ENCODE measurements around the gene KDM4C. TPM values are rescaled to one million over a fixed set of nuclear protein-coding genes. Genes with fewer than 3 reads are reported as not detected.
"Not testable (repeated sequence)": the region's sequence is repeated elsewhere in the genome, so short reads cannot be mapped to it uniquely, and the experiment has no call there.

Gene KDM4C
- total and polyA plus RNA-seq, 2 of the 8 experiments (the other 6 are each of a cell fraction or from before 2014, with no cell fraction given), result 13.0 to 26.1 TPM

DNA sequence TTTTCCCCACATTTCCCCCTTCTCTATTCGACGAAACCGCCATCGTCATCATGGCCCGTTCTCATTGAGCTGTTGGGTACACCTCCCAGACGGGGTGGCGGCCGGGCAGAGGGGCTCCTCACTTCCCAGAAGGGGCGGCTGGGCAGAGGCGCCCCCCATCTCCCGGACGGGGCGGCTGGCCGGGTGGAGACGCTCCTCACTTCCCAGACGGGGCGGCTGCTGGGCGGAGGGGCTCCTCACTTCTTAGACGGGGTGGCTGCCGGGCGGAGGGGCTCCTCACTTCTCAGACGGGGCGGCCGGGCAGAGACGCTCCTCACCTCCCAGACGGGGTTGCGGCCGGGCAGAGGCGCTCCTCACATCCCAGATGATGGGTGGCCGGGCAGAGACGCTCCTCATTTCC is 191.1 kb downstream of the KDM4C start:
- H2BK120ac ChIP-seq (replicated peaks; ENCODE audit: low read depth, low read length); H3K9ac ChIP-seq (replicated peaks in 1 of 4; ENCODE audit: extremely low read depth in 1 of 4, low read depth in 3 of 4, low read length in 3 of 4); H3K14ac ChIP-seq (ENCODE audit: insufficient read length); H3K9me3 ChIP-seq (ENCODE audit: insufficient read depth in 2 of 2, low read depth in 1 of 2, low read length in 1 of 2); H4K20me1 ChIP-seq (replicated peaks in 1 of 2; ENCODE audit: control insufficient read depth in 1 of 2, insufficient read depth in 2 of 2, low read length in 2 of 2); H3K4me2 ChIP-seq (ENCODE audit: insufficient read depth in 1 of 2, low read depth in 2 of 2, low read length in 2 of 2); H2BK5ac ChIP-seq (ENCODE audit: low read depth, low read length); H3K79me2 ChIP-seq (ENCODE audit: control insufficient read depth in 1 of 2, insufficient read depth in 2 of 2, low read length in 2 of 2); H3K27me3 ChIP-seq (replicated peaks in 1 of 4; ENCODE audit: control insufficient read depth in 3 of 4, extremely low read depth in 1 of 4, insufficient read depth in 3 of 4, low read length in 3 of 4); POLR2A ChIA-PET (ENCODE audit: partially characterized antibody); H2AK5ac ChIP-seq (ENCODE audit: low read depth, low read length); H2AFZ ChIP-seq (ENCODE audit: low read length); H2BK12ac ChIP-seq (ENCODE audit: low read depth, low read length); H3K4me1 ChIP-seq (replicated peaks in 1 of 4; ENCODE audit: control insufficient read depth in 3 of 4, insufficient read depth in 4 of 4, low read length in 3 of 4); FAIRE-seq; H3K4me3 ChIP-seq (ENCODE audit: extremely low read depth in 1 of 4, insufficient read depth in 2 of 4, low read depth in 3 of 4, low read length in 4 of 4); H3K18ac ChIP-seq (ENCODE audit: extremely low read depth, low read length); H3K56ac ChIP-seq (replicated peaks; ENCODE audit: insufficient read length, low read depth, low read length); H3K27ac ChIP-seq (ENCODE audit: low read depth, low read length); H3K36me3 ChIP-seq (ENCODE audit: control insufficient read depth in 2 of 4, insufficient read depth in 4 of 4, low read length in 3 of 4); CTCF ChIA-PET (ENCODE audit: partially characterized antibody); H3K4ac ChIP-seq (replicated peaks; ENCODE audit: insufficient read length, low read depth, low read length); H2BK15ac ChIP-seq (ENCODE audit: low read length); H4K5ac ChIP-seq (ENCODE audit: insufficient read length, low read depth, low read length); H3K23me2 ChIP-seq (ENCODE audit: low read depth, low read length); H3K79me1 ChIP-seq (ENCODE audit: low read depth, low read length); H4K8ac ChIP-seq (ENCODE audit: extremely low read depth, insufficient read depth, low read length); H2BK20ac ChIP-seq (ENCODE audit: low read length); DNase-seq (ENCODE audit: low read depth in 1 of 2, low spot score in 2 of 2); H3K23ac ChIP-seq (ENCODE audit: insufficient read length); H4K91ac ChIP-seq (replicated peaks; ENCODE audit: insufficient read length, low read length): not testable (repeated sequence)
- WGBS, 2 experiments (ENCODE audit: extremely low coverage in 1 of 2, insufficient coverage in 1 of 2, insufficient read length in 1 of 2, insufficient replicate concordance in 2 of 2, low coverage in 1 of 2, low lambda C conversion rate in 2 of 2, missing lambda C conversion rate in 1 of 2), result 98% methylated on average over 21 of the region's 31 CpGs; no CpG with 5 or more reads in 1 of the 2 experiments

Measured in H1 (cell line).